Chondrocyte (in vitro differentiated cells): ENCODE measurements around the gene MT1E. TPM values are rescaled to one million over a fixed set of nuclear protein-coding genes. Genes with fewer than 3 reads are reported as not detected.
"Not testable (repeated sequence)": the region's sequence is repeated elsewhere in the genome, so short reads cannot be mapped to it uniquely, and the experiment has no call there.

Experiments used
- DNase-seq: peaks from one replicate; pipeline ENCODE4 v3.0.0; 2021; ENCODE audit warnings: mixed read lengths, low spot score
- H3K27ac Mint-ChIP-seq: one replicate; pipeline ENCODE4 v1.8.0; 2021; ENCODE audit warnings: mild to moderate bottlenecking, moderate library complexity, mixed read lengths; ENCODE audit not compliant: unreplicated experiment
- H3K27me3 Mint-ChIP-seq: 2 replicates; pipeline ENCODE4 v1.8.0; 2021; ENCODE audit warnings: low read depth, mixed read lengths
- H3K36me3 Mint-ChIP-seq: 2 replicates; pipeline ENCODE4 v1.8.0; 2021; ENCODE audit warnings: low read depth, mixed read lengths
- H3K4me1 Mint-ChIP-seq: 2 replicates; pipeline ENCODE4 v1.8.0; 2021; ENCODE audit warnings: low read depth, mild to moderate bottlenecking, mixed read lengths
- H3K4me3 Mint-ChIP-seq: one replicate; pipeline ENCODE4 v1.8.0; 2021; ENCODE audit warnings: mild to moderate bottlenecking, moderate library complexity, mixed read lengths; ENCODE audit not compliant: unreplicated experiment
- H3K9me3 Mint-ChIP-seq: 2 replicates; pipeline ENCODE4 v1.8.0; 2021; ENCODE audit warnings: low read depth, mixed read lengths
- CTCF ChIP-seq: fragments of 200-600 bp; sonication (generic); IDR thresholded peaks from 2 replicates; pipeline ENCODE4 v1.5.0; 2021; ENCODE audit warnings: antibody characterized with exemption, mild to moderate bottlenecking, moderate library complexity
- total RNA-seq: library from RNA; stranded (reverse); gene quantifications from 3 replicates; pipeline ENCODE4 v1.2.1, GENCODE V29; 2021

MT1E gene
- total RNA-seq, 1 donor from 2014 or later, result 31.4 TPM

DNA sequence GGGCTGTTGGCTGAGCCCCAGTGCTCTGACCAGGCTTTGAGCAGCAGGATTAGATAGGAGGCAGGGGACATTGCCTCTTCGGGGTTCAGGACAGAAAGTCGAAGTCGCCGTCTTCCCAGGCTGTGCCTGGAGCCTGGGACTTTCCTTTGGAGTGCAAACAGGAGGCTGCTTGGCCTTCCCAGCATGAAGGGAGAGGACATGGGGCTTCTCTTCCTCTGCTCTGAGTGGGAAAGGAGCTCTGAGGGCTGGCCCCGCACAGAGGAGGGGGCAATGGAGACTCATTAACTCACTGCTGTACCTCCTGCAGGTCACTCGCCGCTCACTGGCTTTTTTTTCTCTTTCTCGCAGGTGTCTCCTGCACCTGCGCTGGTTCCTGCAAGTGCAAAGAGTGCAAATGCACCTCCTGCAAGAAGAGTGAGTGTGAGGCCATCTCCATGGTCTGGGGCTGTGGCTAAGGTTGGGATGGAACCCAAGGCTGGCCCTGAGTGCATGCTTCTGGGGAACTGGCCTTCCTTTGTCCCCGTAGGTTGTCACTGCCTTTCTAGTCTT lies 32.8 kb downstream of the MT1E start:
- peaks cover 37% of the 10 kb centered on the region for H3K27me3 Mint-ChIP-seq
- no peaks in the 10 kb centered on the region for H3K9me3 Mint-ChIP-seq
- peaks cover 28% of the 10 kb centered on the region for H3K4me1 Mint-ChIP-seq
- no peak overlapping the region for H3K27ac Mint-ChIP-seq
- H3K4me3 Mint-ChIP-seq, result peak overlapping the region; percentile 79
- TF ChIP-seq CTCF, result no peak
- DNase-seq, result no peak
- H3K36me3 Mint-ChIP-seq, result no peaks in the 10 kb centered on the region

- H3K9me3 Mint-ChIP-seq, result no peaks in the 10 kb centered on the region
- no peaks in the 10 kb centered on the region for H3K36me3 Mint-ChIP-seq
- no peak overlapping the region for H3K27ac Mint-ChIP-seq
- TF ChIP-seq CTCF, result no peak
- H3K4me1 Mint-ChIP-seq, result peaks cover 18% of the 10 kb centered on the region
- peak overlapping the region; percentile 46 for H3K4me3 Mint-ChIP-seq
- H3K27me3 Mint-ChIP-seq, result peaks cover 66% of the 10 kb centered on the region
- no peak for DNase-seq
Measured at GRCh38 chr16:56662357-56663354, 37.1 kb downstream of the MT1E start.

GRCh38 chr16:56664506-56664905 lies 38.9 kb downstream of the MT1E start:
- no peak for TF ChIP-seq CTCF
- Mint-ChIP-seq H3K27me3 (peaks cover 72% of the 10 kb centered on the region), H3K36me3 (no peaks in the 10 kb centered on the region), H3K27ac (no peak overlapping the region), H3K9me3 (no peaks in the 10 kb centered on the region), H3K4me3 (no peak overlapping the region), H3K4me1 (peaks cover 13% of the 10 kb centered on the region)
- DNase-seq, result no peak

DNA sequence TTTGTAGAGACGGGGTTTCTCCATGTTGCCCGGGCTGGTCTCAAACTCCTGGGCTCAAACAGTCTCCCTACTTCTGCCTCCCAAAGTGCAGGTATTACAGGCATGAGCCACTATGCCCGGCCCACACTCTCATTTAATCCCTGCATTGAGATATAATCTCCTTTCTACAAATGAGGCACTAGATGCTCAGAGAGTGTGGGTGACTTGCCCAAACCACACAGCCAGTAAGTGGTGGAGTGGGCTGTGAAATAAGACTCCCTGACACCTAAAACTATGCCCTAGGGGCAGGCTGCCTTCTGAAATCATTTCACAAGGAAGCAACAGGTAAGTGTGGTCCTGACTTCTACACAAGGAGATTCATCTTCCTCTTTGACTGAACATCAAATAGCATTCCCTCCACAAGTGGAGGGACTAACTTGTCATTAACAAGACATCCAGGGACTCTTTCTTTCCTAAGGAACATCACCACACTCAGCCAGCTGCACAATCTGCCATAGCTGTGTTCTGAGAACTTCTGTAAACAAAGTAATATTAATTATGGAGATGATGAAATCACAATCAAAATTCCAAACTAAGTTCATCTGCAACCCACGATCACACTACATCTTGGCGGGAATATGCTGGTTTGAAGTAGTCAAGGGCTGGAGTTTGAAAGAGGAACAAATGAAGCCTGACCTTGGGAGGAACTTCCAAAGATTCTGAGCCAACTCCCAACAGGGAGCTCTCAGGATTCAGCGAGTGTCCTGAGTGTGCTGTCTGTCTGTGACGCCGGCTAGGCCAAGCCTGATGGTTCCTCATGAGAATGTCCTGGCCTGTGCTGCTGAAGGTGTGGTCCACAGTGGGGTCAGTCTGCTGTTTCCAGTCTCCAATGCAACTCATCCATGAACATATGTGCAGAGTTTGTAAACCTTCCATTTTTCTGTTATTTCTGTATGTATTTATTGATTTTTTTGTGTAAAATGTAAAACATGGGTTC lies 40.0 kb downstream of the MT1E start:
- not testable (repeated sequence) for DNase-seq, H3K27ac Mint-ChIP-seq, H3K36me3 Mint-ChIP-seq

GRCh38 chr16:56667581-56668571 lies 42.3 kb downstream of the MT1E start, which contains the start of gene MT1G:
Gene MT1G, minus strand, starts transcription at chr16:56668065. Its CDS starts 72 bp downstream, at chr16:56667993.
- H3K4me3 Mint-ChIP-seq, result peak within 1 kb of the TSS; percentile 33
- H3K27me3 Mint-ChIP-seq, result peaks cover 54% of the 10 kb centered on the region
- DNase-seq, result no peak

More for the DNA sequence above, 40.0 kb downstream of the MT1E start:
- not testable (repeated sequence) for H3K9me3 Mint-ChIP-seq, H3K4me3 Mint-ChIP-seq
- Mint-ChIP-seq H3K27me3 (peaks cover 73% of the 10 kb centered on the region), H3K4me1 (peaks cover 13% of the 10 kb centered on the region)

More at GRCh38 chr16:56667581-56668571, 42.3 kb downstream of the MT1E start, which contains the start of gene MT1G:
- Mint-ChIP-seq H3K9me3 (no peaks in the 10 kb centered on the region), H3K27ac (no peak within 1 kb of the TSS), H3K4me1 (peaks cover 8% of the 10 kb centered on the region), H3K36me3 (no peaks in the 10 kb centered on the region)
- no peak for TF ChIP-seq CTCF
